NCI-H446 (cell line): Measurements from ENCODE around the gene TMCC1.
"Not testable (repeated sequence)": the region's sequence is repeated elsewhere in the genome, so short reads cannot be mapped to it uniquely, and the experiment has no call there.

Source experiments
- DNase-seq, 2 experiments: peaks; one replicate each; lab custom pipeline; 2025; lab: John Stamatoyannopoulos, UW

The TMCC1 gene

DNA sequence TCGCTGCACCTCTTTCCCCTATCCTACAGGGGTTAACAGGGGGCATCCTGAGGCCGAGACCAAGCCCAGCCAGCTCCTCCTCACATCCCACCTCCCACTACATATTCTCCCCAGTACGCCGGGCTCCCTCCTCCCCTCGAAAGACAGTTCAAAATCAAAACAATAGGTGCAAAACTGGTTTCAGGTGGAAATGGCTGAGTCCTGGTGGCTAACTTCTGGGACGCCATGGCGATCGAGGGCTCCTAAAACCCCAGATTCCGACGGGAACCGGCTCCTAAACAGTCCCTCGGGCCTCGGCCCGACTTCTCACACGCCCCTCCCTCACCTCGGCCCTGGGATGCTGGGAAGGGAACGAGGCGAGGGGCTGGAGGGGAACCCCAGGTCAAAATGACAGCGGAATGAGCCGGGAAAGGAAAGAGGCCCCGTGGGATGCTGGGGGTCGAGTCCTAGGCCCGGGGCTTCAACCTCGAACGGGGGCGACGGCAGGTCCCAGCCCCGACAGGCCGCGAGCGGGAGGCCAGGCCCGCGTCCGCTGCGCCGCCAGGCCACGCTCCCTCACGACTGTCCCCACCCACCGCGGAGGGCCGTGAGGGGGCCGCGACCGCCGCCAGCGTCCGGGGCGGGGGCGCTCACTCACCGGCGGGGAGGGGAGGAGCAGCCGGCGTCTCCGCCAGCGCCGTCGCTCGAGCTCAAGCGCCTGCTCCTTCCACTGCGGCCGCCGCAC, 492 bp downstream of the TMCC1 start:
- DNase-seq: peak; percentile 58 to 78

DNA sequence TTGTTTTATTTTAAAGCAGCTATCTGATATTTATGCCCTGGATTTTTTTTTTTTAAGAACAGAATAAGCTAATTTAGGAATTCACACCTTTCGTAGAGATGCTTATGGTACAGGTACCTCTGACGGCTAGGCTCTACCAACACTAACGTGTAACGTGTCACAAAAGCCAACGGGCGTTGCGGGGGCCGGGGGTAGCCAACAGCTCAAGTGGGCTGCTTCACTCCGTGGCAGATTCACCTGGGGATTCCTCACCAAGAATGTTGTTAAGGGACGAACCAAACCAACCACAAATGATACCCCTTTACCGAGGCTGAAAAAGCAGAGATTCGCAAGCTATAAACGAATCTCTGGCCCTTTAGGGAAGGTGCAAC, 1.0 kb downstream of the TMCC1 start:
- DNase-seq: no peak

DNA sequence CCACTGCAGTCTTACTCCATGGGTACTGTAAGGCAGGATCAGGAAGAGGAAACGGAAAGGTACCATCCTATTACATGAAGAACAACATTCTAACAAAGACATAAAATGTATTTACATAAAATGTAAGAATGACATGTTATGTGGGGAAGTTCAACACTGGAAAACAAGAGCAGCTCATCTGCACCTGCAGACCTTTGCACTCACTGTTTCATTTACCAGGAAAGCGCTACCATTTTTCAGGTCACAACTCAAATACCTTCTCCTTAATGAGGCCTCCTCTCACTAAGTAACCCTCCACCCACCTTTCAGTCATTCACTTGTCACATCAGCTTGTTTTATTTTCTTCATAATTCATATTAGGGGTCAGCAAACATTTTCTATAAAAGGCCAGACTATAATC, 2.6 kb downstream of the TMCC1 start:
- DNase-seq: no peak

- no peak for DNase-seq
These were observed 3.4 kb downstream of the TMCC1 start for GRCh38 chr3:129890125-129890524.

GRCh38 chr3:129888771-129889170, 4.7 kb downstream of the TMCC1 start:
- no peak for DNase-seq

GRCh38 chr3:129881261-129881660, 12.2 kb downstream of the TMCC1 start:
- no peak for DNase-seq

GRCh38 chr3:129878355-129878754, 15.2 kb downstream of the TMCC1 start:
- DNase-seq: no peak

GRCh38 chr3:129874479-129874878, 19.0 kb downstream of the TMCC1 start:
- not testable (repeated sequence) for DNase-seq

DNA sequence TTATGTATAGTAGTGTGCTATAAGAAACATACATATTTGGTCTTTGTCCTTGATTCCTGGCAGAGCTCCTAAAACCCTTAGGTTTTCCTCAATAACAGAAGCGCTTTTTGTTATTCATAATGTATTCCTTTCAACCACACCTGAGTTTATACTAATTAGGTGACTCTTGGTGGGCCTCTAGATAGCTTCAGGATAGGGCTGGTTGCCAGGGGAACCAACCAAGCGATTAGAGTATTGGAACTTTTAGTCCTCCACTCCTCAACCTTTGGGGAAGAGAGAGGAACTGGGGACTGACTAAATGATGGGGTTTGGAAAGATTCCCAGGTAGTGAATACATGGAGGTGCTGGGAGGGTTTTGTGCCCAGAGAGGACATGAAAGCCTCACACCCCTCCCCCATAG, 24.6 kb downstream of the TMCC1 start:
- DNase-seq: no peak

DNA sequence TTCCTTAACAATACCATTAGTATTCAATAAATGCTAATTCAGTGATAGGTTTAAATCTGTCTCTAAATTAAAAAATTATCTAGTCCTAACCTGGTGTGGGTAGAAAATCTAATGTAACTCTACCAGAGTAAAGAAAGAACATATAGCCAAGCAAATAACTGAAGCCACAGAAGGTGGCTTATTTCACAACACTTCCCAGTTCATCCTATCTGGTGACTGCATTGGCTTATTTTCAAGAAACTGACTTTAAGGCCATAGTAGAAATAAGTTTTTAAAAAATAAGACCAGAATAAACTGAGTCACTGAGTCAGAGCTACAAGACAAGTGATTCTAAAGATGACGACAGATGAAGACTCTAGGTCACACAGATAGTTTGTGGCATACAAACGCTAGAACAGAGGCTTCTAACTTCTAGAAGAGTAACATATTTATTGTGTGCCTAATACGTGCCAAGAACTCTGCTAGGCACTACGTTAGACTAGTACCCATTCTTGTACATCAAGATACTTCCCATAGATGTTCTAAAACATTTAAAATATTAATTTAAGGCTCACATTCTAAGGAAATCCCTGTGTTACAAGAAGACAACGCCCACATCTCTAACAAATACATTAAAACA, 25.9 kb downstream of the TMCC1 start:
- no peak for DNase-seq

- DNase-seq: no peak
These were observed 27.7 kb downstream of the TMCC1 start for GRCh38 chr3:129865806-129866205.

- no peak for DNase-seq
These were observed 29.0 kb downstream of the TMCC1 start for GRCh38 chr3:129864519-129864918.

GRCh38 chr3:129859272-129859671, 34.2 kb downstream of the TMCC1 start:
- no peak for DNase-seq

DNA sequence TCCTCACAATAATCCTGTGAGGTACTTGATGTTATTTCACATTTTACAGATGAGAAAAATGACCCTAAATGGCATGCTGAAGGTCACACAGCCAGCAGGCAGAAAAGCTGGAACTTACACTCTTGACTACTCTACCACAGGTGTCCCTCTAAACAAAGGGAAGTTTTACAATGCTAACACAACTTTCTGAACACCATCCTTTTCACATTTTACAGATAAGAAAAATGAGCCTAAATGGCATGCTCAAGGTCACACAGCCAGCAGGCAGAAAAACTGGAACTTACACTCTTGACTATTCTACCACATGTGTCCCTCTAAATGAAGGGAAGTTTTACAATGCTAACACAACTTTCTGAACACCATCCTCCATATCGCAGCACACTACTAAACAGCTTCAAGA, 35.6 kb downstream of the TMCC1 start:
- no peak for DNase-seq

GRCh38 chr3:129856790-129857189, 36.7 kb downstream of the TMCC1 start:
- not testable (repeated sequence) for DNase-seq

DNA sequence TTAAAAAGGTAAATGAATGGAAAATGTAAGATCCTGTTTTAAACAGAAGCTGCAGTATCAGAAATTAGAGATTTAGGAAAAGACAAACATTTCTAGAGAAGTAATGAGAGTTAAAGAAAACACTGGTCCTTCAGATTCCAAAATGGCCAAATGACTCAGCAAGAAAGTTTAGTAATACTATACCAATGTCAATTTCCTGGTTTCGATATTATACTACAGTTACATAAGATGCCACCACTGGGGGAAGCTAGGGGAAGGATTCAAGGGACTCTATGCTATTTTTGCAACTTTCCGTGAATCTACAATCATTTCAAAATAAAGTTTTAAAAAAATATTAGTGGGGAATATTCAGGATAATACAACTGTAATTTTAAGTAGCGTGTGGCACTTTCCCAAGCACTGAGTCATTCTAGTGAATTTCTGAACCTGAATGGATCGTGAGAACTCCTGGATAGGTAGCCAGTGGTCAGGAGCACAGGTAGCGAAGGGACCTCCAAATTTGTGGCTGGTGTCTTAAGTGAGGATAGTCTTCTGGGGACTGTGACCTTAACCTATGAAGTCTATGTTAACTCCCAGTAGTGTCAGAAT, 37.6 kb downstream of the TMCC1 start:
- DNase-seq: no peak

GRCh38 chr3:129855170-129855831, 38.2 kb downstream of the TMCC1 start:
- no peak for DNase-seq

DNA sequence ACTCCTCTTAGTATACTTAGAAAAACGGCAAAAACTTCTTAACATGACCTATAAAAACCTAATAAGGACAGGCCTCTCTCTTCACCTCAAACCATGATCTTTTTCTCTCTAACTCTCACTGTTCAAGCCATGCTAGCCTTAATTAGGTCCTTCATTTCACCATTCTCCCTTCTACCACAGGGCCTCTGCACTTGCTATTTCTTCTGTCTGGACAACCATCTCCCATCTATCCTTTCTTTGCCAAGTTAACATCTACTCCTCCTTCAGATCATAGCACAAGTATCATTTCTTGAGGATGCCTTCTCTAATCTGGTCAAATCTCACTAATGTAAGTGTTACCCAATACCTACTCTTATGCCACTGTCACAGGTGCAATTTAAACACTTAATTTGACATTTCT, 39.1 kb downstream of the TMCC1 start:
- DNase-seq: no peak

- no peak for DNase-seq
These were observed 47.6 kb downstream of the TMCC1 start for GRCh38 chr3:129845956-129846355.

- no peak for DNase-seq
These were observed 52.7 kb downstream of the TMCC1 start for GRCh38 chr3:129840707-129841360.

DNA sequence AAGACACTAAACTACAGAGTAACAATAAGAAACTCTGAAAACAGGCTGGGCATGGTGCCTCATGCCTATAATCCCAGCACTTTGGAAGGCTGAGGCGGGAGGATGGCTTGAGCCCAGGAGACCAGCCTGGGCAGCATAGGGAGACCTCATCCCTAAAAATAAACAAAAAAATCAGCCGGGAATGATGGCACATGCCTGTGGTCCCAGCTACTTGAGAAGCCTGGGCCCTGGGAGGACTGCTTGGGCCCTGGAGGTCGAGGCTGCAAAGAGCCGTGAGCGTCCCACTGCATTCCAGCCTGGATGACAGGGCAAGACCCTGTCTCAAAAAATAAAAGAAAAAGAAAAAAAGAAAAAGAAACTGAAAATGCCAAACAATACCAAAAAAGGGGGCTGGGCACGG, 55.4 kb downstream of the TMCC1 start:
- DNase-seq: no peak

DNA sequence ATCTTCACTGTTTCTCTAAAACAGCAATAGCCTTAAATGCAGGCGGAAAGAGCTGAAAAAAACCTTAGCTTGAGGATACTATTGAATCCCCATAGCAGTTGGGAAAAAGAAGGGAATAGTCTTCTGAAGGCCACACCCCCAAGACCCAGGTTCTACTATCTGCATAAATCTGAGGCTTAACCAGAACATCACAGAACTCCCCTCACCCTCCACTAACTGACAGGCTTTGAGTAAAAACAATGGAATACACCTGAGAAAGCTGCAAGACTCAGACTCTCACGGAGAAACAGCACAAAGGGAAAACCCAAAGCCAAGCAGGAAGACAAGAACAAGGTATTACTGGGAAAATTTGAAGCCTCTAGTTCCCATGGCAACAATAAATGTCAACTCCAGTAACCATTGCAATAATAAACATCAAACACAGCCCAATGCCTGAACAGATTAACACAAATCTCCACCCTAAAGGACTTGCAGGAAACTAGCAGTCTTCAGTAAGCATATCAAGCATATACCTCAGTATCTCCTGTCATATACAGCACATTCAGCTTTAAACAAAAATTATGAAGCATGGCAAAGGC, 56.4 kb downstream of the TMCC1 start:
- DNase-seq: no peak
